ENCODE results near the gene NKG7. TPM values are rescaled to one million over a fixed set of nuclear protein-coding genes. Genes with fewer than 3 reads are reported as not detected.

The NKG7 gene
- total RNA-seq, 3 donors from 2014 or later (not counting 1 experiment from before 2014, with no cell fraction given): 2,907 to 3,894 (median 3,151) TPM

DNA sequence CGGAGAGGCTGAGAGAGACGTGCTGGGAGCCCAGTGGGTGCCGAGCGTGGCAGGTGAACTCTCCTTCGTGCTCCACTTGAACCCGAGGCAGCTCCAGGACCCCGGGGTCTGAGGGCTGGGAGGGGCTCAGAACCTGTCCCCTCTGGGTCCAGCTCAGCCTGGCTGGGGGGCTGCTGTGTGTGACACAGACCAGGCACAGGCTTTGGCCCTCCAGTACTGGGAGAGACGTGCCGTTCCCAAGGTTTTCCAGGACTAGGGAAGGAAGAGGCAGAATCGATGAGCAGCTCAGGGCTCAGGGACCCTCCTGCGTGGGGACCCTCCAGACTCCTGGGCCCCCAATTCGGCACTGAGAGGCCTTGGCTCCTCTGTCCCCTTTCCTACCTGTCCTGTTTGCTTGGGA, 42.7 kb upstream of the NKG7 start:
- 96% methylated on average over 12 of the region's 12 CpGs for WGBS (ENCODE audit: insufficient coverage)
- no peaks in the 10 kb centered on the region for H3K36me3 Mint-ChIP-seq
- H3K4me1 ChIP-seq (ENCODE audit: control insufficient read depth, insufficient read depth, low read length): peaks cover 31% of the 10 kb centered on the region
- DNase-seq (no peak), ATAC-seq (no peak)
- H3K4me3 Mint-ChIP-seq: no peak overlapping the region
- peaks cover 17 to 31% of the 10 kb centered on the region in 2 donors for H3K4me1 Mint-ChIP-seq
- TF ChIP-seq, protein P1, sequence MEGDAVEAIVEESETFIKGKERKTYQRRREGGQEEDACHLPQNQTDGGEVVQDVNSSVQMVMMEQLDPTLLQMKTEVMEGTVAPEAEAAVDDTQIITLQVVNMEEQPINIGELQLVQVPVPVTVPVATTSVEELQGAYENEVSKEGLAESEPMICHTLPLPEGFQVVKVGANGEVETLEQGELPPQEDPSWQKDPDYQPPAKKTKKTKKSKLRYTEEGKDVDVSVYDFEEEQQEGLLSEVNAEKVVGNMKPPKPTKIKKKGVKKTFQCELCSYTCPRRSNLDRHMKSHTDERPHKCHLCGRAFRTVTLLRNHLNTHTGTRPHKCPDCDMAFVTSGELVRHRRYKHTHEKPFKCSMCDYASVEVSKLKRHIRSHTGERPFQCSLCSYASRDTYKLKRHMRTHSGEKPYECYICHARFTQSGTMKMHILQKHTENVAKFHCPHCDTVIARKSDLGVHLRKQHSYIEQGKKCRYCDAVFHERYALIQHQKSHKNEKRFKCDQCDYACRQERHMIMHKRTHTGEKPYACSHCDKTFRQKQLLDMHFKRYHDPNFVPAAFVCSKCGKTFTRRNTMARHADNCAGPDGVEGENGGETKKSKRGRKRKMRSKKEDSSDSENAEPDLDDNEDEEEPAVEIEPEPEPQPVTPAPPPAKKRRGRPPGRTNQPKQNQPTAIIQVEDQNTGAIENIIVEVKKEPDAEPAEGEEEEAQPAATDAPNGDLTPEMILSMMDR (IDR thresholded peaks at IDR 0.05): no peak
- H3K27ac Mint-ChIP-seq: no peak overlapping the region
- peaks cover 2% of the 10 kb centered on the region for H3K36me3 ChIP-seq (ENCODE audit: control insufficient read depth, insufficient read depth, low read length)
- intact Hi-C loops (cut with micrococcal nuclease): no loop called here
- H3K4me3 ChIP-seq (ENCODE audit: low read length): no peak overlapping the region
- H3K9me3 ChIP-seq (ENCODE audit: control insufficient read depth, insufficient read depth, low read length): no peaks in the 10 kb centered on the region
- H3K9me3 Mint-ChIP-seq: no peaks in the 10 kb centered on the region
- no peaks in the 10 kb centered on the region for H3K27me3 ChIP-seq (ENCODE audit: control insufficient read depth, insufficient read depth, low read length)
- no peak overlapping the region for H3K27ac ChIP-seq (ENCODE audit: low read length)
- no peaks in the 10 kb centered on the region for H3K27me3 Mint-ChIP-seq (ENCODE audit: low read depth in 2 of 2)

DNA sequence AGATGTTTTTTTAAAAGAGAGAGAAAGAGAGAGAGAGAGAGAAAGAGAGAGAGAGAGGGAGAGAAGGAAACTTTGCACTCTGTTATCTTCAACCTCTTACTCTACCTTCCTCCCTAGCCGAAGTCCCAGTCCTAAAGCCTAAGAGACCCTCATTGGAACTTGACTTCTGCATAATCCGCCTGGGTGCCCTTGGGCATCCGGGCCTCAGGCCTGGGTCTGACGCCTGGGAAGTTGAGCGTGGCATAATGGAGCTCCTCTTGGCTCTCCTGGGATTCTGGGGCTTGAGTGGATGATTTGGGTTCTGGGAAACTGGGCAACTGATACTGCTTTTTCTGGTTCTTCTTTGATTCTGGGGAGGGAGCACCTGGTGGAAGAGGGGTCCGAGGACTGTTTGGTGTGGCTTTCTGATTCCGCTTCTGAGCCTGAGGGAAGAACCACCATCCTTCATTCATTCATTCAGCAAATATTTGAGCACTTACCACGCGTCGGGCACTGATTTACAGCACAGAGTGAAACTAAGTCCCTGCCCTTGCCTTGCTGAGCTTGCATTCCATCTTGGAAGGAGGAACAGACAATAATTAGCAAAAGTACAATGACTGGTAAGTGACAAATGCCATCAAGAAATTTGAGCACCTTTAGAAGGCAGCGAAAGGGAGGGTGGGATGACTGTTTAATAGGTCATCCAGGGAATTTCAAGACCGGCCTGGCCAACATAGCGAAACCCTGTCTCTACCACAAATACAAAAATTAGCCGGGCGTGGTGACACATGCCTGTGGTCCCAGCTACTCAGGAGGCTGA, 38.7 kb upstream of the NKG7 start:
- no peak for ATAC-seq
- Histone ChIP-seq H3K27ac (ENCODE audit: low read length) (no peak overlapping the region), H3K4me3 (ENCODE audit: low read length) (no peak overlapping the region), H3K36me3 (ENCODE audit: control insufficient read depth, insufficient read depth, low read length) (peaks cover 2% of the 10 kb centered on the region), H3K4me1 (ENCODE audit: control insufficient read depth, insufficient read depth, low read length) (peaks cover 21% of the 10 kb centered on the region), H3K9me3 (ENCODE audit: control insufficient read depth, insufficient read depth, low read length) (no peaks in the 10 kb centered on the region), H3K27me3 (ENCODE audit: control insufficient read depth, insufficient read depth, low read length) (no peaks in the 10 kb centered on the region)
- Mint-ChIP-seq H3K4me1 (peaks cover 20 to 34% of the 10 kb centered on the region in 2 donors), H3K4me3 (no peak overlapping the region), H3K36me3 (no peaks in the 10 kb centered on the region), H3K27ac (no peak overlapping the region), H3K9me3 (no peaks in the 10 kb centered on the region), H3K27me3 (ENCODE audit: low read depth in 2 of 2) (no peaks in the 10 kb centered on the region)
- intact Hi-C loops (cut with micrococcal nuclease): no loop called here
- TF ChIP-seq, protein P1 (IDR thresholded peaks at IDR 0.05): no peak
- 92% methylated on average over 13 of the region's 15 CpGs for WGBS (ENCODE audit: insufficient coverage)
- no peak for DNase-seq

DNA sequence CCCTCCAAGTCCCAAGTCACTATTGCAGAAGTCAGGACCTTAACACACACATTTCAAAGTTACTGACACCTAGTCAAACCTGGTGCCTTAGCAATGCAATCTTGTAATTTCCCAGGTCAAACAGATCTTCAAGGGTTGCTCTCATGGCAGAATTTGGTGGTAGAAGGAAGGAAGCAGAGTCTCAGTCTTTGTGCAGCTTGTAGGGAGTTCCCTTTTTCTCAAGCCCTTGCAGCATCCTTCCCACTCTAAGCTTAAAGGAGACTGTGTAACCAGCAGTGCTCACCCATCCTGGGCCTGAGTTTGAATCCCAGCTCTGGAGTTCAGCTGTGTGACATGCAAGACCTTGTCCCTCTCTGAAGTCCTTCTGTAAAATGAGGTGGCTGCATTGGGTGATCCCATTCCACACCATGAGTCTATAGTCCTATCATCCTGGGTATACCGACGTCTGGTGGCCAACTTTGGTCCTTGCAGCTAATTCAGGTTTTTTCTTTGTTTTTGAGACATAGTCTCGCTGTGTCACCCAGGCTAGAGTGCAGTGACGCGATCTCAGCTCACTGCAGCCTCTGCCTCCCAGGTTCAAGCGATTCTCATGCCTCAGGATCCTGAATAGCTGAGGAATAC, 35.2 kb upstream of the NKG7 start:
- no peaks in the 10 kb centered on the region for H3K9me3 Mint-ChIP-seq
- no peaks in the 10 kb centered on the region for H3K27me3 Mint-ChIP-seq (ENCODE audit: low read depth in 2 of 2)
- H3K36me3 Mint-ChIP-seq: peaks cover 8% of the 10 kb centered on the region
- Histone ChIP-seq H3K27ac (ENCODE audit: low read length) (no peak overlapping the region), H3K9me3 (ENCODE audit: control insufficient read depth, insufficient read depth, low read length) (peaks cover 3% of the 10 kb centered on the region), H3K27me3 (ENCODE audit: control insufficient read depth, insufficient read depth, low read length) (no peaks in the 10 kb centered on the region), H3K4me3 (ENCODE audit: low read length) (no peak overlapping the region), H3K36me3 (ENCODE audit: control insufficient read depth, insufficient read depth, low read length) (no peaks in the 10 kb centered on the region), H3K4me1 (ENCODE audit: control insufficient read depth, insufficient read depth, low read length) (peaks cover 17% of the 10 kb centered on the region)
- TF ChIP-seq, protein P1 (IDR thresholded peaks at IDR 0.05): peak; percentile 62
- intact Hi-C loops (cut with micrococcal nuclease): loop anchor here (1.0 kb wide), 1 partner anchor 69 kb away; no protein-coding TSS in a partner anchor
- peaks cover 20 to 40% of the 10 kb centered on the region in 2 donors for H3K4me1 Mint-ChIP-seq
- 58% methylated on average over 6 of the region's 6 CpGs for WGBS (ENCODE audit: insufficient coverage)
- no peak overlapping the region for H3K4me3 Mint-ChIP-seq
- ATAC-seq (peak; percentile 63 to 95 (median 79)), DNase-seq (peak in 1 of 2 donors; percentile 66)
- H3K27ac Mint-ChIP-seq: no peak overlapping the region
